ENCODE data around the gene LRP1B.

DNA sequence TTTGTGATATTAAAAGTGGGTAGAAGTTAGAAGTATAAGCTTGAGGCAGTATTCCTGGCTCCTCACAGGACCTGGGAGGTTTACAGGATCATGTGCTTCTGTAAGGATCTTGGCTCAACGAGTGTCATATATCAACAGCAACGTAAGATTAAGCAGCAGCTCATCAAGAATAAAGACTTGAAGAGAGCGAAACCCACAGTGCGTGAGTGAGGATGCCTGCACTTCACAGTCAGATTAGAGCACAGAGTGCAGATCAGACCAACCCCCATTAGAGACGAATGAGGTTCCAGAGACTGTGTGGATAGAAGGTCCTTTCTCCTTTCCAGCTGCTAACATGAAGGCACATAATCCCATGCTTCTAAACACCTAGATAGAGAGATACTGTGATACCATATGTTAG lies 1693.9 kb downstream of the LRP1B start:
- TF ChIP-seq, protein P1, sequence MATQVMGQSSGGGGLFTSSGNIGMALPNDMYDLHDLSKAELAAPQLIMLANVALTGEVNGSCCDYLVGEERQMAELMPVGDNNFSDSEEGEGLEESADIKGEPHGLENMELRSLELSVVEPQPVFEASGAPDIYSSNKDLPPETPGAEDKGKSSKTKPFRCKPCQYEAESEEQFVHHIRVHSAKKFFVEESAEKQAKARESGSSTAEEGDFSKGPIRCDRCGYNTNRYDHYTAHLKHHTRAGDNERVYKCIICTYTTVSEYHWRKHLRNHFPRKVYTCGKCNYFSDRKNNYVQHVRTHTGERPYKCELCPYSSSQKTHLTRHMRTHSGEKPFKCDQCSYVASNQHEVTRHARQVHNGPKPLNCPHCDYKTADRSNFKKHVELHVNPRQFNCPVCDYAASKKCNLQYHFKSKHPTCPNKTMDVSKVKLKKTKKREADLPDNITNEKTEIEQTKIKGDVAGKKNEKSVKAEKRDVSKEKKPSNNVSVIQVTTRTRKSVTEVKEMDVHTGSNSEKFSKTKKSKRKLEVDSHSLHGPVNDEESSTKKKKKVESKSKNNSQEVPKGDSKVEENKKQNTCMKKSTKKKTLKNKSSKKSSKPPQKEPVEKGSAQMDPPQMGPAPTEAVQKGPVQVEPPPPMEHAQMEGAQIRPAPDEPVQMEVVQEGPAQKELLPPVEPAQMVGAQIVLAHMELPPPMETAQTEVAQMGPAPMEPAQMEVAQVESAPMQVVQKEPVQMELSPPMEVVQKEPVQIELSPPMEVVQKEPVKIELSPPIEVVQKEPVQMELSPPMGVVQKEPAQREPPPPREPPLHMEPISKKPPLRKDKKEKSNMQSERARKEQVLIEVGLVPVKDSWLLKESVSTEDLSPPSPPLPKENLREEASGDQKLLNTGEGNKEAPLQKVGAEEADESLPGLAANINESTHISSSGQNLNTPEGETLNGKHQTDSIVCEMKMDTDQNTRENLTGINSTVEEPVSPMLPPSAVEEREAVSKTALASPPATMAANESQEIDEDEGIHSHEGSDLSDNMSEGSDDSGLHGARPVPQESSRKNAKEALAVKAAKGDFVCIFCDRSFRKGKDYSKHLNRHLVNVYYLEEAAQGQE (IDR thresholded peaks at IDR 0.05; ENCODE audit: low read depth), result no peak
- TF ChIP-seq EGR1 (IDR thresholded peaks at IDR 0.05) (no peak), YY1 (IDR thresholded peaks at IDR 0.05; ENCODE audit: low read depth) (no peak), EP300 (IDR thresholded peaks at IDR 0.05; ENCODE audit: borderline replicate concordance) (no peak)

Data from Ishikawa (cell line).